ENCODE results near the gene PLCD3.

PLCD3 gene

GRCh38 chr17:45155029-45155428, 22.7 kb upstream of the PLCD3 start:
- H3K4me2 ChIP-seq: peak overlapping the region in 8 of 11 experiments; percentile 2 to 57 (median 21); a peak in 12 of 22 replicates
- no peak for TF ChIP-seq Cebpa-rat (IDR thresholded peaks at IDR 0.05)
- H3K4me1 ChIP-seq: peaks cover 41 to 84% (median 60%) of the 10 kb centered on the region in 10 experiments
- no peak overlapping the region for H3K4me3 ChIP-seq
- H3K27ac ChIP-seq: peak overlapping the region in 7 of 11 experiments; percentile 9 to 30 (median 26); a peak in 5 of 22 replicates
- H3K27me3 ChIP-seq: no peaks in the 10 kb centered on the region
- peak overlapping the region in 6 of 11 experiments; percentile 3 to 47 (median 34); a peak in 5 of 22 replicates for H3K9ac ChIP-seq
- peaks cover 0 to 19% (median 4%) of the 10 kb centered on the region in 11 experiments; a peak in 10 of 22 replicates for H3K36me3 ChIP-seq
- H3K9me3 ChIP-seq (replicated peaks in 1 of 11): no peaks in the 10 kb centered on the region
- peaks cover 19 to 70% (median 26%) of the 10 kb centered on the region in 11 experiments for H4K20me1 ChIP-seq

GRCh38 chr17:45150911-45151809, 18.8 kb upstream of the PLCD3 start:
- Histone ChIP-seq H3K9ac (peak overlapping the region; percentile 86 to 98 (median 91)), H3K4me3 (peak overlapping the region; percentile 76 to 92 (median 87)), H3K27me3 (no peaks in the 10 kb centered on the region), H3K4me2 (peak overlapping the region; percentile 75 to 95 (median 90)), H3K4me1 (peaks cover 38 to 56% (median 42%) of the 10 kb centered on the region in 10 experiments), H4K20me1 (peaks cover 35 to 50% (median 41%) of the 10 kb centered on the region in 11 experiments), H3K9me3 (replicated peaks in 1 of 11) (no peaks in the 10 kb centered on the region), H3K27ac (peak overlapping the region in 10 of 11 experiments; percentile 20 to 100 (median 84); a peak in 16 of 22 replicates), H3K36me3 (peaks cover 0 to 21% (median 5%) of the 10 kb centered on the region in 11 experiments; a peak in 9 of 22 replicates)
- no peak for TF ChIP-seq Cebpa-rat (IDR thresholded peaks at IDR 0.05)

GRCh38 chr17:45149669-45150664, 17.7 kb upstream of the PLCD3 start:
- TF ChIP-seq Cebpa-rat (IDR thresholded peaks at IDR 0.05): no peak
- peaks cover 0 to 21% (median 5%) of the 10 kb centered on the region in 11 experiments; a peak in 9 of 22 replicates for H3K36me3 ChIP-seq
- peak overlapping the region; percentile 74 to 100 (median 86) for H3K27ac ChIP-seq
- H4K20me1 ChIP-seq: peaks cover 25 to 49% (median 39%) of the 10 kb centered on the region in 11 experiments
- H3K4me1 ChIP-seq: peaks cover 38 to 56% (median 42%) of the 10 kb centered on the region in 10 experiments
- H3K4me2 ChIP-seq: peak overlapping the region; percentile 75 to 95 (median 90)
- H3K9me3 ChIP-seq (replicated peaks in 1 of 11): no peaks in the 10 kb centered on the region
- H3K4me3 ChIP-seq: peak overlapping the region; percentile 76 to 92 (median 87)
- no peaks in the 10 kb centered on the region for H3K27me3 ChIP-seq
- H3K9ac ChIP-seq: peak overlapping the region; percentile 86 to 98 (median 91)

GRCh38 chr17:45149037-45149668, 16.8 kb upstream of the PLCD3 start:
- Histone ChIP-seq H3K4me3 (peak overlapping the region; percentile 76 to 92 (median 87)), H3K27me3 (no peaks in the 10 kb centered on the region), H3K9ac (peak overlapping the region; percentile 86 to 98 (median 91)), H3K4me2 (peak overlapping the region; percentile 75 to 95 (median 90)), H3K9me3 (replicated peaks in 1 of 11) (no peaks in the 10 kb centered on the region), H4K20me1 (peaks cover 25 to 49% (median 38%) of the 10 kb centered on the region in 11 experiments), H3K4me1 (peaks cover 46 to 60% (median 50%) of the 10 kb centered on the region in 10 experiments), H3K36me3 (peaks cover 0 to 21% (median 5%) of the 10 kb centered on the region in 11 experiments; a peak in 9 of 22 replicates), H3K27ac (peak overlapping the region; percentile 74 to 100 (median 86))
- TF ChIP-seq Cebpa-rat (IDR thresholded peaks at IDR 0.05): no peak

- no peak for TF ChIP-seq Cebpa-rat (IDR thresholded peaks at IDR 0.05)
- H3K9ac ChIP-seq: peak within 1 kb of the TSS; percentile 89 to 99 (median 95)
- peak within 1 kb of the TSS; percentile 76 to 92 (median 87) for H3K4me3 ChIP-seq
- H3K36me3 ChIP-seq: peaks cover 0 to 21% (median 5%) of the 10 kb centered on the region in 11 experiments; a peak in 9 of 22 replicates
- H3K9me3 ChIP-seq (replicated peaks in 1 of 11): no peaks in the 10 kb centered on the region
- peak within 1 kb of the TSS; percentile 96 to 100 (median 99) for H3K27ac ChIP-seq
- peak within 1 kb of the TSS; percentile 89 to 99 (median 95) for H3K4me2 ChIP-seq
- peaks cover 25 to 49% (median 37%) of the 10 kb centered on the region in 11 experiments for H4K20me1 ChIP-seq
- peaks cover 53 to 64% (median 58%) of the 10 kb centered on the region in 10 experiments for H3K4me1 ChIP-seq
- H3K27me3 ChIP-seq: no peaks in the 10 kb centered on the region
Measured at GRCh38 chr17:45148183-45149036, 16.1 kb upstream of the PLCD3 start, which contains the start of gene HEXIM1. Gene HEXIM1 (plus strand): TSS chr17:45148475. CDS start chr17:45149191, 716 bp downstream.

GRCh38 chr17:45147581-45148182, 15.4 kb upstream of the PLCD3 start:
- Histone ChIP-seq H3K27ac (peak overlapping the region; percentile 96 to 100 (median 99)), H3K4me2 (peak overlapping the region; percentile 40 to 97 (median 94)), H4K20me1 (peaks cover 25 to 43% (median 40%) of the 10 kb centered on the region in 11 experiments), H3K36me3 (peaks cover 0 to 21% (median 5%) of the 10 kb centered on the region in 11 experiments; a peak in 9 of 22 replicates), H3K9ac (peak overlapping the region; percentile 89 to 99 (median 95)), H3K27me3 (no peaks in the 10 kb centered on the region), H3K4me3 (peak overlapping the region; percentile 55 to 75 (median 64)), H3K9me3 (replicated peaks in 1 of 11) (no peaks in the 10 kb centered on the region), H3K4me1 (peaks cover 56 to 65% (median 63%) of the 10 kb centered on the region in 10 experiments)
- no peak for TF ChIP-seq Cebpa-rat (IDR thresholded peaks at IDR 0.05)
